DMS 273 (cell line): ENCODE measurements around the gene FRS2.

ENCODE experiments used
- DNase-seq: peaks from one replicate; lab custom pipeline; 2025; ENCODE audit not compliant: unreplicated experiment; lab: John Stamatoyannopoulos, UW

Gene FRS2

GRCh38 chr12:69497308-69498026 is 27.3 kb downstream of the FRS2 start:
- no peak for DNase-seq

DNA sequence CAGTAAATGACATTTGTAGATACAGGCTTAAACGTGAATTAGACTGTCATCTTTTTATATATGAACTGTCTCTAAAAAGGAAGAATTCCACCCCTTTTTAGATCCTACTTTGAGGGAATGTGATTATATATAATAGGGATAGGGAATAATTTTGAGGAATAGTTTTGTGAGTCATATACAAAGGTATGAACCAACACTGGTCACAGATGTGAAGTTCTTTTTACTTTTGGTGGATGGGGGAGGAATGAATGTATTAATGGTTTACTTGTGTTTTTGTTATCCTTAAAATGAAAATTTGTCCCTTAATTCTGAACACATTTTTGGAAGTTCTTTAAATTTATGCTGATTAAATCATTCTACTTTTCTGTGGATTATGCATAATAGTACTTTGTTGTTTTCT is 30.4 kb downstream of the FRS2 start:
- no peak for DNase-seq

DNA sequence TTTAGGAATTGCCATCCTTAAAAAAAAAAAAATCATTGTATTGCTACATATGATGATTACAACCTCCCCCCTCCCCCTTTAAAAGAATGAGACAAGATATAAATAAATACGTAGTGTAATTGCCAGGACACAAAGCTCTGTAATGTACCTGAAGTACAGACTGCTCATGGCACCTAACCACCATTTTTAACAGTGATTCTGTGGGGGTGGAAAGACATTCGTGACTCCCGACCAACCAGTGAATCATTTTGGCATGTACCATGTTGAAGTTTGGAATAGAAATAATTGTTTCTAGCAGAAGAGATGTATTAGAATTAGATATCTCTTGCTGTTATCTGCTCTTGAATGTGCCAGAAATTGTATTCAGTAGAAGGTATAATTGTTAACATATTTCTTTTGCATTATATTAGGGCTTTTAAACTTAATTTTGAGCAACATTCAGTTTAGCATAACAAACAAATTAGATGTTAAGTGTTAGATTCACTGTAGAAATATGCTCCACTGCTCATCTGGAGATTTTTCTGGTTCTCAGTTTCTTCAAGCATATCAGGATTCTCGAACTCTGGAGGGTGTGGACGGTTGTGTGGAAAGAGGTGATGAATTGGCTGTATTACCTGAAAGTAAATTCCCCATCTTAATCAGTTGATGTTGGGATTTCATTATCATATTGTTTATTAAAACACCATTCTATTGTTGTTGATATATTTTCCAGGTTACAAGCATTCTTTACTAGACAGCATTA is 31.1 kb downstream of the FRS2 start:
- no peak for DNase-seq

- DNase-seq, result no peak
Measured at GRCh38 chr12:69502345-69503081, 32.3 kb downstream of the FRS2 start.

DNA sequence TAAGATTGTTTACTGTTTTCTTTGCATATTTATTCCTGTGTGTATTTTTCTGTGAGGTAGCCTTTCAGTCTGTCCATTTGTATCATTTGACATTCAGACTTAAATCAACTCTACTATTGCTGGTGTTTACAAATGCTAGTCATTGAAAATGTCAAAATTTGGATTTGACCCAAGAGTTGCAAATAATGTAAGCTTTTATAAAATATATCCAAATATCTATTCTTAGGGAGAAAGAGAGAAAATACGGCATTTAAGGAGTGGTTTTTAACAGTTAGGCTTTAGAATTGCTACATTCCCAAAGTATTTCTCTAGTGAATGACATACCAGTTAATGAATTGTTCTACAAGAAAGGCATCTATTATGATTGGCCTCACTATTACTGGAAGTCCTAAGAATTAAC is 37.9 kb downstream of the FRS2 start:
- DNase-seq, result no peak

GRCh38 chr12:69508621-69509020 is 38.4 kb downstream of the FRS2 start:
- DNase-seq, result no peak

GRCh38 chr12:69509308-69509736 is 39.1 kb downstream of the FRS2 start:
- DNase-seq, result no peak

DNA sequence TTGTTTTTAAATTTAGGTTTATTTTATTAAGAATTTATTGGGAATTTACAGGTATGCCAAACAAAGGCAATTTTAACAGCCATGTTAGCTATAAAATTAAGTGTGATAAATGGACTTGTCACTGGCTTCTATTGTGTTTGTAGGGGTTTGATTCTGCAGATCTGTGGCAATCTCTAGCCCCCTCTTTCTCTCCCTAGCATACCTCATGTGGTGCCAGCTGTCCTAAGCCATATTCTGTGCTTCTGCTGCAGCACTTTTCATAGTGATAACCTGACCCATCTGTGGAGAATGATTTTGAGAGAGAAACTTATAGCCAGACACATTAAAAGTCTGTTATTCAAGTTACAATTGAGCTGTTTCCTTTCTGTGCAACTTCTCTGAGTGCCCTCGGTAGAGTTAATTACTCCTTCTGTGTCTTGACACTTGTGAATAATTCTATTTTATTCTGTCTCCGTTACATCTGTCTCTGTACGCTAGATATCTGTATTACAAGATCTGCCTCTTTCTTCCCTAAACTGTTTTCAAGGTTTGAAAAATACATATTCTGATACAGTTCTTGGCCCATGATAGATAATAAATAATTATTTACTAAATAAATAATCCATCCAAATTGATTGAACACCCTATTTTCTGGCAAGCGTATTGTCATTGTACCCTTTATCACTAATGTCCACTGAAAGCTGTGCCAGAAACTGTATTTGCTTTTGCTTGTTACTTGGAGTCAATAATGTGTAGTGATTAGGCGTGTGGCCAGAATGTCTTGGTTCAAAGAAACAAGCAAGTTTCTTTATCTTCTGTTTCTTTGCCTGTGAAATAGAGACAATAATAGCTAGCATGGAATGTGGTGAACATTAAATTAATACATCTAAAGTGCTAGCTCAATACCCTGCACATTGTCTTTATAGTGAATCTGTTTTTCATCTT is 40.0 kb downstream of the FRS2 start:
- DNase-seq, result peak; percentile 29

GRCh38 chr12:69511016-69511415 is 40.8 kb downstream of the FRS2 start:
- no peak for DNase-seq

GRCh38 chr12:69511469-69512267 is 41.5 kb downstream of the FRS2 start:
- no peak for DNase-seq

DNA sequence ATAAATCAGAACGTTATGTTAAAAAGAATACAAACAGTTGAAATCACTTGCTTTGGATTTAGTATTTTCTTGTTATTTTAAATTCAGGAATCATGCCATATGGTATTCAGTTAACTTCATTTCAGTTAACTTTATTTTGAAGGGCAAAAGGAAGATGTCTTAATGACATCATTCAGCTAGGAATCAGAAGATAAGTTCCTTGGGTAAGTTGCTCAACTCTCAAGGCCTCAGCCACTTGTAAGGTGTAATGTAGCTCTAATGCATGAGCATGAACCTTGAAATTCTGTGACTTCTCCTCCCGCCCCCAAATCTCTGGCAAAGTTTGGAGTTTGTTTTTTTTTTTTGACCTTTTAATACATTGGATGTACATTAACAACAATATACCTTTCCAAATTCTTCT is 42.6 kb downstream of the FRS2 start:
- DNase-seq, result no peak

DNA sequence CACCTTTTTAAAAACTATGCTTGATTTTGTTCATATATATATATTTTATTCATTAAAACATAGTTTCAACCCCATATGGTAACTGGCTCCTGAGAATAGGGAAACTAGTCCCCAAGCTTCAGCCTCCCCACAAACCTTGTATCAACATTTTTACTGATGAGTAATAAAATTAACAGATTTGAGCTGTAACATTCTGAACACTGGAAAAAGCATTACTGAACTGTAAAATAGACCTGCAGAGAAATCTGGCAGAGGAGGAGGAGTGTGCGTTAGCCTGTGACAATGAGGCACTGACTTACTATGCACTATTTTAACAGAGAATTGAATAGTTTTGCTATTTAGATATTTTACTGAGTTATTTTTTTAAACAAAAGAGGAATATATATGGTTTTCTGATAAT is 43.1 kb downstream of the FRS2 start:
- DNase-seq, result no peak

DNA sequence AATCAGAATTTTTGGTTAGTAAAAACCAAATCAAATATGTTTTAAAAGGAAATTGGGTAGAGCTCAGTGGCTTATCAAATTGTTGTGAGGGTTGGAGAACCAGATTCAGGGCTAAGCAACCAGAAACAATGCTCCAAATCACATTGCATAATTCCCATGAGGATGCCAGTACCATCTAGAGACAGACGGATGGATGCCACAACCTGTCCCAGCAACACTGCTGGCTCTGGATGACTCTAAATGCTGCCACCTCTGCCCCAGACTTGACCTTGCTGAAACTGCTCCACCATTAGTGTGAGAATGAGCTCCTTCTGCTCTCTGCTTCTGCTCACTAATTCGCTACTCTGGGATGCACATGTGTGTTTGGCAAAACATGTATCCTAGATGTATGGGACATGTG is 43.9 kb downstream of the FRS2 start:
- peak; percentile 8 for DNase-seq

DNA sequence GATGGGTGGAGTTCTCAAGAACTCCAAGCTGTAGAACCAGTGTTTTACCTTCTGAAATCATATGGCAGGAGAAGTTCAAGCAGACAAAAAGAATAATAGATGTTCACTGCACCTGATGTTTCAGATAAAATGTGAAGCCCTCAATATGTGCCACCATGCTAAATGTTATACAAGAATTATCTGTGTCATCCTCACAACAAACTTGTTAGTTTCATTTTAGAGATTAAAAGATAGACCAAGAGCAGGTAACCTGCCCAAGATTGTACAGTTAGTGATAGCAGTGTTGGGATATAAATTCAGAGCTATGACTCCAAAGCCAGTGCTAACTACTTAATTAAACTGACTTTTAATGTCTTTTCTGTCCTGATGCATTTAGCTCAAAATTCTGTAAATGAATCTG is 44.7 kb downstream of the FRS2 start:
- no peak for DNase-seq

GRCh38 chr12:69515394-69515930 is 45.3 kb downstream of the FRS2 start:
- DNase-seq, result no peak

- no peak for DNase-seq
Measured at GRCh38 chr12:69516950-69517349, 46.8 kb downstream of the FRS2 start.

DNA sequence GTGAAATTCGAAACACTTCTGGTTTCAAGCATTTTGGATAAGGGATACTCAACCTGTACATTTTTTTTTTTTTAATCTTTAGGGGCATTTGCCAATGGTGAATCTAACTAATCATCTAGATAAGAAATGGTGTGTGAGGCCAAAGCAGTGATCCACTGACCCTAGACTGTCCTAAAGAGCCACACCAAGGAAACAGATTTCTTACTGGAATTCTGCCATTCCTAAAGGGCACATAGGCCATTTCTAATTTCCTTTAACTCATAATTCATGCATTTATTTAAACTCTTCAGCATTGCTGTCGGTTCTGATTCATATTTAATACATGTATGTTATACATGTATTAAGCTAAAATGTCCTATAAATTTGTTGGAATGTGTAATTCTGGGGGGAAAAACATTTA is 47.2 kb downstream of the FRS2 start:
- no peak for DNase-seq

GRCh38 chr12:69519871-69520270 is 49.7 kb downstream of the FRS2 start:
- DNase-seq, result no peak

GRCh38 chr12:69523433-69524330 is 53.5 kb downstream of the FRS2 start:
- DNase-seq, result no peak
